Spleen (tissue), 7 donors: ENCODE results near the gene ABCA5.

ENCODE experiments used
- POLR2A ChIP-seq, 3 donors: fragments of 450-650 bp; IDR thresholded peaks; one replicate each; pipeline ENCODE4 v1.5.1; 2017; ENCODE audit warnings: antibody characterized with exemption in 3 of 3, mild to moderate bottlenecking in 1 of 3
- TF ChIP-seq, protein P1 (sequence below), 11 experiments: fragments of 200-600 bp in 7 of 11; fragments of 450-650 bp in 4 of 11; sonication (generic) in 4 of 11; IDR thresholded peaks in 8 of 11; conservative IDR thresholded peaks in 3 of 11; 1 replicate in 7 of 11; 2 replicates in 4 of 11; pipeline versions ENCODE4 v1.4.0 to v1.8.0; 2016 to 2021; ENCODE audit warnings: antibody characterized with exemption in 11 of 11, inconsistent platforms in 4 of 11, mild to moderate bottlenecking in 1 of 11
- donor health status: DM: no; HTN: no; CAD: no; lungs with moderate emphysema.
- donor health status: DM: no; HTN: no; CAD: no.
- donor health status: DM: no; HTN: no; CAD: no.

DNA sequence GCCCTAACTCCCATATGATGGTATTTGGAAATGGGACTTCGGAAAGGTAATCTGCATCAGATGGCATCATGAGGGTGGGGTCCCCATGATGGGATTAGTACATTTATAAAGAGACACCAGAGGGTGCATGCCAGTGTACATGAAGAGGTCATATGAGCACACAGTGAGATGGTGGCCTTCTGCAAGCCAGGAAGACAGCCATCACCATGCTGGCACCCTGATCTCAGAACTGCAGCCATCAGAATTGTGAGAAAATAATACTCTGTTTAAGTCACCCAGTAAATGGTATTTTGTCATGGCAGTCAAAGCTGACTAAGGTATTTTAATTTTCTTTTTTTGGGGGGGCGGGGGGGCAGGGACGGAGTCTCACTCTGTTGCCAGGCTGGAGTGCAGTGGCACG is 51.2 kb downstream of the ABCA5 start:
- TF ChIP-seq, protein P1, sequence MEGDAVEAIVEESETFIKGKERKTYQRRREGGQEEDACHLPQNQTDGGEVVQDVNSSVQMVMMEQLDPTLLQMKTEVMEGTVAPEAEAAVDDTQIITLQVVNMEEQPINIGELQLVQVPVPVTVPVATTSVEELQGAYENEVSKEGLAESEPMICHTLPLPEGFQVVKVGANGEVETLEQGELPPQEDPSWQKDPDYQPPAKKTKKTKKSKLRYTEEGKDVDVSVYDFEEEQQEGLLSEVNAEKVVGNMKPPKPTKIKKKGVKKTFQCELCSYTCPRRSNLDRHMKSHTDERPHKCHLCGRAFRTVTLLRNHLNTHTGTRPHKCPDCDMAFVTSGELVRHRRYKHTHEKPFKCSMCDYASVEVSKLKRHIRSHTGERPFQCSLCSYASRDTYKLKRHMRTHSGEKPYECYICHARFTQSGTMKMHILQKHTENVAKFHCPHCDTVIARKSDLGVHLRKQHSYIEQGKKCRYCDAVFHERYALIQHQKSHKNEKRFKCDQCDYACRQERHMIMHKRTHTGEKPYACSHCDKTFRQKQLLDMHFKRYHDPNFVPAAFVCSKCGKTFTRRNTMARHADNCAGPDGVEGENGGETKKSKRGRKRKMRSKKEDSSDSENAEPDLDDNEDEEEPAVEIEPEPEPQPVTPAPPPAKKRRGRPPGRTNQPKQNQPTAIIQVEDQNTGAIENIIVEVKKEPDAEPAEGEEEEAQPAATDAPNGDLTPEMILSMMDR (IDR thresholded peaks at IDR 0.05 in 8 of 11, conservative IDR thresholded peaks at IDR 0.05 in 3 of 11) = no peak
- TF ChIP-seq POLR2A (IDR thresholded peaks at IDR 0.05) = no peak
